Activated naive CD4-positive, alpha-beta T cell treated with anti-CD3 and anti-CD28 coated beads for 36 hours (primary cell): ENCODE data around the gene RBFA. TPM values are rescaled to one million over a fixed set of nuclear protein-coding genes. Genes with fewer than 3 reads are reported as not detected.
A peak's percentile ranks its signal among the peaks of the same experiment; 100 is the strongest.

Source experiments
- CTCF ChIA-PET: fragments of 350-600 bp; sonication (Branson Sonifier 250); formaldehyde crosslinking; loops from one replicate; lab custom pipeline; 2021; ENCODE audit warnings: antibody characterized with exemption; lab: Charles Lee
- DNase-seq: peaks from one replicate; pipeline ENCODE4 v3.0.0-alpha.2; 2020
- H3K27ac Mint-ChIP-seq: one replicate; pipeline ENCODE4 v1.8.0; 2021; ENCODE audit warnings: mild to moderate bottlenecking, mixed read lengths
- H3K27me3 Mint-ChIP-seq: one replicate; pipeline ENCODE4 v1.8.0; 2021; ENCODE audit warnings: low read depth, mixed read lengths
- H3K36me3 Mint-ChIP-seq: one replicate; pipeline ENCODE4 v1.8.0; 2021; ENCODE audit warnings: low read depth, mixed read lengths
- H3K4me1 Mint-ChIP-seq: one replicate; pipeline ENCODE4 v1.8.0; 2021; ENCODE audit warnings: low read depth, mixed read lengths
- H3K4me3 Mint-ChIP-seq: one replicate; pipeline ENCODE4 v1.8.0; 2021; ENCODE audit warnings: mild to moderate bottlenecking, moderate library complexity, mixed read lengths
- H3K9me3 Mint-ChIP-seq: one replicate; pipeline ENCODE4 v1.8.0; 2021; ENCODE audit warnings: mixed read lengths
- intact Hi-C: fragments of 100-400 bp; cut with micrococcal nuclease; formaldehyde crosslinking; loops from one replicate; pipeline ENCODE4 v1.15.1; 2023
- total RNA-seq, 2 experiments: library from RNA; stranded (reverse); gene quantifications; one replicate each; pipeline ENCODE4 v1.2.3, GENCODE V29; 2021

Gene RBFA
- total RNA-seq, 2 experiments from 2014 or later, result 35.7 to 36.0 TPM

- Mint-ChIP-seq H3K9me3 (no peaks in the 10 kb centered on the region), H3K4me3 (peak overlapping the region; percentile 82), H3K27ac (peak overlapping the region; percentile 73), H3K36me3 (peaks cover 14% of the 10 kb centered on the region), H3K27me3 (no peaks in the 10 kb centered on the region), H3K4me1 (peaks cover 26% of the 10 kb centered on the region)
- DNase-seq, result peak; percentile 80
- CTCF ChIA-PET, result interaction anchor here (1.2 kb wide), 1 partner anchor 126 kb away, joined by 4 read pairs; no protein-coding TSS in a partner anchor
- intact Hi-C loops, result loop anchor here (1.0 to 2.0 kb wide), 8 partner anchors 45 to 964 kb away; partner anchors contain the start of genes ADNP2, ATP9B, CTDP1 and SLC66A2
These were observed 810 bp upstream of the RBFA start for GRCh38 chr18:80033181-80034067.

- Mint-ChIP-seq H3K9me3 (no peaks in the 10 kb centered on the region), H3K4me3 (peak overlapping the region; percentile 82), H3K27ac (peak overlapping the region; percentile 73), H3K36me3 (peaks cover 19% of the 10 kb centered on the region), H3K4me1 (peaks cover 26% of the 10 kb centered on the region), H3K27me3 (no peaks in the 10 kb centered on the region)
- intact Hi-C loops, result loop anchor here (1.0 to 2.0 kb wide), 8 partner anchors 47 to 966 kb away; partner anchors contain the start of genes ADNP2, ATP9B, CTDP1 and SLC66A2
- CTCF ChIA-PET, result interaction anchor here (0.6 to 0.7 kb wide), 2 partner anchors 47 to 71 kb away, joined by 3 to 4 read pairs; no protein-coding TSS in a partner anchor
- DNase-seq, result no peak
These were observed 695 bp downstream of the RBFA start for GRCh38 chr18:80034852-80035406.

- no peaks in the 10 kb centered on the region for H3K27me3 Mint-ChIP-seq
- H3K4me1 Mint-ChIP-seq, result peaks cover 26% of the 10 kb centered on the region
- peak overlapping the region; percentile 82 for H3K4me3 Mint-ChIP-seq
- CTCF ChIA-PET, result interaction anchor here (0.7 kb wide), 1 partner anchor 84 kb away, joined by 3 read pairs; the partner anchor contains the start of gene SLC66A2
- no peak for DNase-seq
- H3K27ac Mint-ChIP-seq, result no peak overlapping the region
- peaks cover 26% of the 10 kb centered on the region for H3K36me3 Mint-ChIP-seq
- H3K9me3 Mint-ChIP-seq, result no peaks in the 10 kb centered on the region
- intact Hi-C loops, result loop anchor here (2.0 kb wide), 1 partner anchor 631 kb away; no protein-coding TSS in a partner anchor
These were observed 1.8 kb downstream of the RBFA start for GRCh38 chr18:80035997-80036396.

GRCh38 chr18:80037300-80037699 lies 3.1 kb downstream of the RBFA start:
- intact Hi-C loops, result no loop called here
- DNase-seq, result no peak
- peaks cover 31% of the 10 kb centered on the region for H3K36me3 Mint-ChIP-seq
- no peaks in the 10 kb centered on the region for H3K27me3 Mint-ChIP-seq
- H3K4me3 Mint-ChIP-seq, result no peak overlapping the region
- H3K27ac Mint-ChIP-seq, result no peak overlapping the region
- CTCF ChIA-PET, result no interaction called here
- peaks cover 30% of the 10 kb centered on the region for H3K4me1 Mint-ChIP-seq
- H3K9me3 Mint-ChIP-seq, result no peaks in the 10 kb centered on the region

DNA sequence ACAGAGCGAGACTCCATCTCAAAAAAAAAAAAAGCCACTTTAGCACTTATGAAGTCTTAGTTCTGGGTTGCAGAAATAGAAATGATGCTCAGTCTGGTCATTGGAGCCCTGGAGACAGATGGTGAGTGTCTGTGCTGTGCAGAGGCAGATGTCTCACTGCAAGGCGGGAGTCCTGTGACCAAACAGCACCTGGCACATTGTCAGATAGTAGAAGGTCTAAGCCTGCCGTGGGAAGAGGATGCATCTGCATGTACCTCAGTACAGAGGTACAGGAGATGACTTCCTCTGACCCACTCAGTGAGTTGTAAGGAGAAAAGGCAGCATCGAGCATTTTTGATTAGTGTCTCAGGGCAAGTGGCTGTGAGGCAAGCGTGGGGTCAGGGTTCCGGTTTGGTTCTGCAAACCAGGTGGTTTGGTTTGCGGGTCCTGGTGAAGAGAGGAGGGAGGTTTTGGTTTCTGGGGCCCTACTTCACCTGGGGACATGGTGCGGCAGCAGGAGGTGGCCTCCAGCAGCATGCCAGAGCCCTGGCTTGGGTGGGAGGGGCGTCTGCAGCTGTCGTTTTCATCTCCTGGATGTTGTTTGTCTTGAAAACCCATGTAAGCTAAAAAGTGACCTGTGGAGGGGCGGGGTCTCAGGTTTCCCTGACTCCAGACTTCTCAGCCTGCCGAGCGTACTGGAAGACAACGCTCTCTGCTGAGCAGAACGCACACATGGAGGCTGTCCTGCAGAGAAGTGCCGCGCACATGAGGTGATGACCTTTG lies 3.8 kb downstream of the RBFA start:
- H3K27ac Mint-ChIP-seq, result no peak overlapping the region
- no peak overlapping the region for H3K4me3 Mint-ChIP-seq
- no peak for DNase-seq
- no peaks in the 10 kb centered on the region for H3K9me3 Mint-ChIP-seq
- CTCF ChIA-PET, result no interaction called here
- H3K36me3 Mint-ChIP-seq, result peaks cover 37% of the 10 kb centered on the region
- intact Hi-C loops, result no loop called here
- H3K27me3 Mint-ChIP-seq, result no peaks in the 10 kb centered on the region
- H3K4me1 Mint-ChIP-seq, result peaks cover 26% of the 10 kb centered on the region

GRCh38 chr18:80040515-80040914 lies 6.3 kb downstream of the RBFA start:
- peaks cover 47% of the 10 kb centered on the region for H3K36me3 Mint-ChIP-seq
- intact Hi-C loops, result no loop called here
- DNase-seq, result no peak
- no peak overlapping the region for H3K4me3 Mint-ChIP-seq
- H3K27me3 Mint-ChIP-seq, result no peaks in the 10 kb centered on the region
- peaks cover 16% of the 10 kb centered on the region for H3K4me1 Mint-ChIP-seq
- H3K9me3 Mint-ChIP-seq, result no peaks in the 10 kb centered on the region
- CTCF ChIA-PET, result interaction anchor here (0.6 to 0.8 kb wide), 2 partner anchors 55 to 114 kb away, joined by 3 to 4 read pairs; no protein-coding TSS in a partner anchor
- no peak overlapping the region for H3K27ac Mint-ChIP-seq

GRCh38 chr18:80041424-80041823 lies 7.2 kb downstream of the RBFA start:
- H3K9me3 Mint-ChIP-seq, result no peaks in the 10 kb centered on the region
- no peaks in the 10 kb centered on the region for H3K27me3 Mint-ChIP-seq
- H3K27ac Mint-ChIP-seq, result no peak overlapping the region
- intact Hi-C loops, result no loop called here
- CTCF ChIA-PET, result no interaction called here
- no peak overlapping the region for H3K4me3 Mint-ChIP-seq
- H3K4me1 Mint-ChIP-seq, result peaks cover 7% of the 10 kb centered on the region
- no peak for DNase-seq
- H3K36me3 Mint-ChIP-seq, result peaks cover 50% of the 10 kb centered on the region

DNA sequence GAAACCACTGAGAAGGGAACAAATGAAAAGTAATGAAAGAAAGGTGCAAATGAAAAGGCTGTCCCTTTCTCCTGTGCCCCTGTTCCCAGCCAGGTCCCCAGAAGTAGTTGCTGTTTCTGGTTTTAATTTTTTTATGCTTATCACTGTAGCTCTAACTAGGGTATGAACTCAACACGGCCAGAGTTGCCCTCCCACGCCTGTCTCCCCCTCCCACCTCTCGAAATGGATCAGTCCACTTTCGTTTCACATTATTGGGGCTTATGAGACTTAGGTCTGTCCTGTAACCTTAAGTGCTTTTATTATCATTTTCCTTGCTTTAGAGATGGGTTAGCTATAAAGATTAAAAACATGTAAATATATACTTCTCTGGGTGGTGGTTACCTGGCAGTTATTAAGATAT lies 8.6 kb downstream of the RBFA start:
- peaks cover 44% of the 10 kb centered on the region for H3K36me3 Mint-ChIP-seq

GRCh38 chr18:80044072-80044471 lies 9.8 kb downstream of the RBFA start:
- peaks cover 4% of the 10 kb centered on the region for H3K4me1 Mint-ChIP-seq
- CTCF ChIA-PET, result no interaction called here
- intact Hi-C loops, result no loop called here
- H3K4me3 Mint-ChIP-seq, result no peak overlapping the region
- no peak overlapping the region for H3K27ac Mint-ChIP-seq
- no peak for DNase-seq
- H3K9me3 Mint-ChIP-seq, result no peaks in the 10 kb centered on the region
- no peaks in the 10 kb centered on the region for H3K27me3 Mint-ChIP-seq
- H3K36me3 Mint-ChIP-seq, result peaks cover 39% of the 10 kb centered on the region

More for the DNA sequence above, 8.6 kb downstream of the RBFA start:
- intact Hi-C loops, result no loop called here
- CTCF ChIA-PET, result interaction anchor here (0.5 kb wide), 1 partner anchor 58 kb away, joined by 3 read pairs; no protein-coding TSS in a partner anchor
- Mint-ChIP-seq H3K27me3 (no peaks in the 10 kb centered on the region), H3K27ac (no peak overlapping the region), H3K4me3 (no peak overlapping the region), H3K9me3 (no peaks in the 10 kb centered on the region), H3K4me1 (peaks cover 4% of the 10 kb centered on the region)
- DNase-seq, result no peak

DNA sequence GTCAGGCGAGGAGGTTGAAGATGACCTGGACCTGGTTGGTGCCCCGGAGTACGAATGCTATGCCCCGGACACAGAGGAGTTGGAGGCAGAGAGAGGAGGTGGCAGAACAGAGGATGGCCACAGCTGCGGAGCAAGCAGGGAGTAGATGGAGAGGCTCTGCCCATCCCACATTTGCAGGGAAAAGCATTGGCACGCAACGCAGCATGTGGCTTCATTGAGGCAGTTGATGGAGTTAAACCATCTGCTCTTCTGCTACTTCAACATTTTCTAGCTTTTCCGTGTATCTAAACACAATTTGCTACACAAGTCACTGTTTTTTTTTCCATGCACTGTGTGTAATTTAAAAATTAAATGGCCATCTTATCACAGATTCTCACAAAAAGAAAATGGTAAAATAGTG lies 11.8 kb downstream of the RBFA start:
- peaks cover 4% of the 10 kb centered on the region for H3K4me1 Mint-ChIP-seq
- H3K9me3 Mint-ChIP-seq, result peaks cover 2% of the 10 kb centered on the region
- no peak overlapping the region for H3K27ac Mint-ChIP-seq
- no peak for DNase-seq
- CTCF ChIA-PET, result no interaction called here
- intact Hi-C loops, result no loop called here
- H3K36me3 Mint-ChIP-seq, result peaks cover 42% of the 10 kb centered on the region
- no peaks in the 10 kb centered on the region for H3K27me3 Mint-ChIP-seq
- no peak overlapping the region for H3K4me3 Mint-ChIP-seq

DNA sequence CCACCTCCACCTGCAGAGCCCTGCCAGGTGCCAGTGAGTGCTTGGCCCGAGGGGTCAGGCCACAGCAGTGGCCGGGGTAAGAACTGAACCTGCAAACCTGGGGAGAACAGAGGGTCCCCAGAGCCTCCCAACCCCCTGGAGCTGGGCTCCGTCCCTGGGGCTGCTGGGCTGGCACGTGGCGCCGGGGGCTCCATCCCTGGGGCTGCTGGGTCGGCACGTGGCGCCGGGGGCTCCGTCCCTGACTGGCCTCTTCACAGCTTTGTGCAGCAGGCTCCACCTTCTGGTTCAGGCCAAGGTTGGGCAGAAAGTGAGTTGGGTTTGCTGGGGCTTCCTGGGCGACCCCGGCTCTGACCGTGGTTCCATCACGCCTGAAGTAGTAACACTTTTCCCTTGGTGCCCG lies 12.2 kb downstream of the RBFA start:
- Mint-ChIP-seq H3K4me1 (peaks cover under 1% of the 10 kb centered on the region), H3K9me3 (peaks cover 6% of the 10 kb centered on the region), H3K36me3 (peaks cover 43% of the 10 kb centered on the region), H3K27me3 (no peaks in the 10 kb centered on the region), H3K27ac (no peak overlapping the region), H3K4me3 (no peak overlapping the region)
- CTCF ChIA-PET, result no interaction called here
- DNase-seq, result no peak
- intact Hi-C loops, result no loop called here
